Measurements from ENCODE around the gene NEFH. TPM values are rescaled to one million over a fixed set of nuclear protein-coding genes. Genes with fewer than 3 reads are reported as not detected.

Gene NEFH
- total RNA-seq (2014; rRNA removed; shearing (Covaris generic)) (not detected in 2 replicates), total RNA-seq (2022) (not detected in 2 replicates), Bru-seq, nascent RNA (not detected), BruChase-seq, experiment 1, labeled RNA remaining after a 6-hour chase (not detected), BruChase-seq, experiment 2, labeled RNA remaining after a 2-hour chase (not detected)
- long read RNA-seq: 0 reads

- no peak for DNase-seq (ENCODE audit: low spot score)
- Histone ChIP-seq H3K4me3 (ENCODE audit: low read depth, low read length, poor library complexity, severe bottlenecking) (no peak within 1 kb of the TSS), H3K36me3 (ENCODE audit: insufficient read depth, low read length) (no peaks in the 10 kb centered on the region), H4K20me1 (ENCODE audit: insufficient read depth, low read length) (no peaks in the 10 kb centered on the region), H3K27ac (ENCODE audit: low read depth, low read length, poor library complexity, severe bottlenecking) (no peak within 1 kb of the TSS), H3K4me1 (ENCODE audit: insufficient read depth, low read length, poor library complexity, severe bottlenecking) (peaks cover 16% of the 10 kb centered on the region), H3K4me2 (ENCODE audit: low read length) (no peak within 1 kb of the TSS), H3K79me2 (ENCODE audit: insufficient read depth, low read depth, low read length) (no peaks in the 10 kb centered on the region), H3K9me2 (ENCODE audit: insufficient read depth, low read length) (no peaks in the 10 kb centered on the region), H2AFZ (ENCODE audit: low read length) (no peak within 1 kb of the TSS), H3K9me3 (ENCODE audit: low read length) (no peaks in the 10 kb centered on the region)
- BruUV-seq (replicated peaks): no TSS peak
- TF ChIP-seq CTCF (conservative IDR thresholded peaks at IDR 0.05; ENCODE audit: low read length) (no peak), EZH2phosphoT487 (IDR thresholded peaks at IDR 0.05; ENCODE audit: borderline replicate concordance, low read depth, low read length) (no peak)
- intact Hi-C loops (cut with micrococcal nuclease; ENCODE audit: unreplicated experiment): no loop called here
- CTCF ChIA-PET (ENCODE audit: unreplicated experiment): no interaction called here
- POLR2A ChIA-PET: no interaction called here
Observed at GRCh38 chr22:29479417-29480261, at the start of gene NEFH. Gene NEFH, plus strand, starts transcription at chr22:29480218. Its CDS starts 45 bp downstream, at chr22:29480263.

- H4K20me1 ChIP-seq (ENCODE audit: insufficient read depth, low read length): no peaks in the 10 kb centered on the region
- ChIA-PET CTCF (ENCODE audit: unreplicated experiment) (no interaction called here), POLR2A (interaction anchor here (0.6 kb wide), 1 partner anchor 431 kb away, joined by 9 read pairs; no protein-coding TSS in a partner anchor)
- H2AFZ ChIP-seq (ENCODE audit: low read length): no peak overlapping the region
- no peak for DNase-seq (ENCODE audit: low spot score)
- no peaks in the 10 kb centered on the region for H3K79me2 ChIP-seq (ENCODE audit: insufficient read depth, low read depth, low read length)
- no peak overlapping the region for H3K4me2 ChIP-seq (ENCODE audit: low read length)
- H3K4me3 ChIP-seq (ENCODE audit: low read depth, low read length, poor library complexity, severe bottlenecking): no peak overlapping the region
- TF ChIP-seq CTCF (conservative IDR thresholded peaks at IDR 0.05; ENCODE audit: low read length) (no peak), EZH2phosphoT487 (IDR thresholded peaks at IDR 0.05; ENCODE audit: borderline replicate concordance, low read depth, low read length) (no peak)
- no peaks in the 10 kb centered on the region for H3K9me3 ChIP-seq (ENCODE audit: low read length)
- intact Hi-C loops (cut with micrococcal nuclease; ENCODE audit: unreplicated experiment): no loop called here
- H3K9me2 ChIP-seq (ENCODE audit: insufficient read depth, low read length): no peaks in the 10 kb centered on the region
- no TSS peak for BruUV-seq (replicated peaks)
- H3K27ac ChIP-seq (ENCODE audit: low read depth, low read length, poor library complexity, severe bottlenecking): no peak overlapping the region
- H3K4me1 ChIP-seq (ENCODE audit: insufficient read depth, low read length, poor library complexity, severe bottlenecking): no peaks in the 10 kb centered on the region
- H3K36me3 ChIP-seq (ENCODE audit: insufficient read depth, low read length): no peaks in the 10 kb centered on the region
Observed at GRCh38 chr22:29431986-29432385, 48.0 kb upstream of the NEFH start.

GRCh38 chr22:29433856-29434255 is 46.2 kb upstream of the NEFH start:
- POLR2A ChIA-PET: no interaction called here
- DNase-seq (ENCODE audit: low spot score): no peak
- intact Hi-C loops (cut with micrococcal nuclease; ENCODE audit: unreplicated experiment): no loop called here
- H3K9me2 ChIP-seq (ENCODE audit: insufficient read depth, low read length): no peaks in the 10 kb centered on the region
- no peak for TF ChIP-seq EZH2phosphoT487 (IDR thresholded peaks at IDR 0.05; ENCODE audit: borderline replicate concordance, low read depth, low read length)
- no peak for TF ChIP-seq CTCF (conservative IDR thresholded peaks at IDR 0.05; ENCODE audit: low read length)
- no peaks in the 10 kb centered on the region for H3K79me2 ChIP-seq (ENCODE audit: insufficient read depth, low read depth, low read length)
- no peak overlapping the region for H3K4me2 ChIP-seq (ENCODE audit: low read length)
- no peaks in the 10 kb centered on the region for H3K4me1 ChIP-seq (ENCODE audit: insufficient read depth, low read length, poor library complexity, severe bottlenecking)
- CTCF ChIA-PET (ENCODE audit: unreplicated experiment): no interaction called here
- no TSS peak for BruUV-seq (replicated peaks)
- H3K36me3 ChIP-seq (ENCODE audit: insufficient read depth, low read length): no peaks in the 10 kb centered on the region
- no peaks in the 10 kb centered on the region for H3K9me3 ChIP-seq (ENCODE audit: low read length)
- H2AFZ ChIP-seq (ENCODE audit: low read length): no peak overlapping the region
- no peak overlapping the region for H3K27ac ChIP-seq (ENCODE audit: low read depth, low read length, poor library complexity, severe bottlenecking)
- H4K20me1 ChIP-seq (ENCODE audit: insufficient read depth, low read length): no peaks in the 10 kb centered on the region
- no peak overlapping the region for H3K4me3 ChIP-seq (ENCODE audit: low read depth, low read length, poor library complexity, severe bottlenecking)
